Measurements from ENCODE around the gene ERAP2. TPM values are rescaled to one million over a fixed set of nuclear protein-coding genes. Genes with fewer than 3 reads are reported as not detected.
"Not testable (repeated sequence)": the region's sequence is repeated elsewhere in the genome, so short reads cannot be mapped to it uniquely, and the experiment has no call there.

Gene ERAP2
- total RNA-seq, 2 donors from 2014 or later = 5.5 to 5.9 TPM

DNA sequence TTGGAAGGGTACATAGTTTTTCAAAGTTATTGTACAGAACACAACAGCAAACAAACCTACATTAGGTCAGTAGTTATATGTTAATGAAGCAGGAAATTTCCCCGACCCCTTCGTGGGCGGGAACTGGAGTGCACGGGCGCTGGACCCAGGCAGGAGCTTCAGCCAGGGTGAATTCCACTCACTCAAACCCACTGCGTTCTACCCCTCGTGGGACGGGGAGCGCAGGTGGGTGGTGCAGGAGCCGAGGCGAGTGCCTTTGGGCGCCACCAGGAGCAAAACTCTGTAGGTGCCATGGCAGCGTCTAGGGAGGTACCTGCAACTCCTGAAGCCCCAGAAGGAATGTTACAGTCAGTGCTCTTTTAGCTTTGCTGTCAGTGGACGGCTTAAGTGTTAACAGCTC lies 39.0 kb upstream of the ERAP2 start:
- no peaks in the 10 kb centered on the region for H3K36me3 ChIP-seq
- TF ChIP-seq, protein P1, sequence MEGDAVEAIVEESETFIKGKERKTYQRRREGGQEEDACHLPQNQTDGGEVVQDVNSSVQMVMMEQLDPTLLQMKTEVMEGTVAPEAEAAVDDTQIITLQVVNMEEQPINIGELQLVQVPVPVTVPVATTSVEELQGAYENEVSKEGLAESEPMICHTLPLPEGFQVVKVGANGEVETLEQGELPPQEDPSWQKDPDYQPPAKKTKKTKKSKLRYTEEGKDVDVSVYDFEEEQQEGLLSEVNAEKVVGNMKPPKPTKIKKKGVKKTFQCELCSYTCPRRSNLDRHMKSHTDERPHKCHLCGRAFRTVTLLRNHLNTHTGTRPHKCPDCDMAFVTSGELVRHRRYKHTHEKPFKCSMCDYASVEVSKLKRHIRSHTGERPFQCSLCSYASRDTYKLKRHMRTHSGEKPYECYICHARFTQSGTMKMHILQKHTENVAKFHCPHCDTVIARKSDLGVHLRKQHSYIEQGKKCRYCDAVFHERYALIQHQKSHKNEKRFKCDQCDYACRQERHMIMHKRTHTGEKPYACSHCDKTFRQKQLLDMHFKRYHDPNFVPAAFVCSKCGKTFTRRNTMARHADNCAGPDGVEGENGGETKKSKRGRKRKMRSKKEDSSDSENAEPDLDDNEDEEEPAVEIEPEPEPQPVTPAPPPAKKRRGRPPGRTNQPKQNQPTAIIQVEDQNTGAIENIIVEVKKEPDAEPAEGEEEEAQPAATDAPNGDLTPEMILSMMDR (IDR thresholded peaks at IDR 0.05) = no peak
- no peak overlapping the region for H3K4me3 ChIP-seq
- DNase-seq (ENCODE audit: low spot score) = no peak
- H3K4me1 ChIP-seq = no peaks in the 10 kb centered on the region
- no peaks in the 10 kb centered on the region for H3K27me3 ChIP-seq
- H3K27ac ChIP-seq = no peak overlapping the region
- no peaks in the 10 kb centered on the region for H3K9me3 ChIP-seq

DNA sequence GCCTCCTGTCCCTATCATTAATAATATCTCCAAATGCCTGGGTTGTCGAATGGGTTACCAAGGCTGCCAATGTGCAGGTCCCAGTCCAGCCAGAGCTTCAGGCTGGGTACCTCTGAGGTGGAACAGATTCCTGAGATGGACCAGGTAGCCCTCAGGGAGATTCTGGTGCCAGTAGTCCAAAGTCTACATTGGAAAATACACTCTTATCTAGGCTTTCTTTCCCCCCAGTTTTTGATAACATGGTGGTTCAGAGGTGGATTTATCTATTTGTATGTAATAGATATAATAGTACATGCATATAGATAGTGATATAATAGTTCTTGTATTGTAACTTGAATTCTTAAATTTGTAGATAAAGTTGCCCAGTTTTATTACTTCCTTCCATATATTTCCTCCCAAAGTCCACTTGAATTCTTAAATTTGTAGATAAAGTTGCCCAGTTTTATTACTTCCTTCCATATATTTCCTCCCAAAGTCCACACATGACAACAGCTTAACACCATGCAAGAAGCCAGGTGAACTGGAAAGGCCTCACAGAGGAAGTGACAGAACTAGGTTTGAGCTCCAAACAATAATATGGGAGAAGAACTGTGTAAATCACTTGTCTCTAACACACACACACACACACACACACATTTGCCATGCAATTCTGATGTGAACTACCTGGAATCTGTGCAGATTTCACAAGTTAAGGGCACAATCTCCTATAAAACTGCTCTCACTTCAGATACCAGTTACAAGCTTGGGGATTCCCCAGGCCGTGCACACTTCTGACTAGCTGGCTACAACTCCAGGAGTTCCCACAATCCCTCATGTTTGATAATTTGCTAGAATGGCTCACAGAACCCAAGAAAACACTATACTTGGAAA lies 37.9 kb upstream of the ERAP2 start:
- Histone ChIP-seq H3K27ac (no peak overlapping the region), H3K4me3 (no peak overlapping the region), H3K27me3 (no peaks in the 10 kb centered on the region), H3K4me1 (no peaks in the 10 kb centered on the region), H3K36me3 (no peaks in the 10 kb centered on the region), H3K9me3 (no peaks in the 10 kb centered on the region)
- TF ChIP-seq, protein P1 (IDR thresholded peaks at IDR 0.05) = no peak
- DNase-seq (ENCODE audit: low spot score) = no peak

DNA sequence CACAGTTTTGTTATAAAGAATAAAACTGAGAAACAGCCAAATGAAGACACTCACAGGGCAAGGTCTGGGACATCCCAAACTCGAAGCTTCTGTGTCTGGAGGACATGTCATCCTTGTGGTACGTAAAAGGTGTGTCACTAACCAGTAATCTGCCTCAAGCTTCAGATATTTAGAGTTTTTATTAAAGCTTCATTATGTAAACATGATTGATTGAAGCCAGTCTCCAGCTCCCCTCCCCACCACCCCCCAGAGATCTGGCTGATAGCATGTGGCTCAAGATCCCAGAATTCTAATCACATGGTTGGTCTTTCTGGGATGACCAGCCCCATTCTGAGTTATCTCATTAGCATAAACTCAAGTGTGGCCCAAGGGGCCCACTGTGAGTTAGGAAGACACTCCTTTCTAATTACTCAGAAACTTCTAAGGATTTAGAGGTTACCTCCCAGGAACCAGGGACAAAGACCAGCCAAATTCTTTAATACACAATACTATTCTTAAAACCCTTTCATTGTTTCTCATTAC lies 37.2 kb upstream of the ERAP2 start:
- H3K27ac ChIP-seq = no peak overlapping the region
- no peak for DNase-seq (ENCODE audit: low spot score)
- H3K4me1 ChIP-seq = no peaks in the 10 kb centered on the region
- H3K9me3 ChIP-seq = no peaks in the 10 kb centered on the region
- no peaks in the 10 kb centered on the region for H3K36me3 ChIP-seq
- no peaks in the 10 kb centered on the region for H3K27me3 ChIP-seq
- TF ChIP-seq, protein P1 (IDR thresholded peaks at IDR 0.05) = no peak
- no peak overlapping the region for H3K4me3 ChIP-seq

DNA sequence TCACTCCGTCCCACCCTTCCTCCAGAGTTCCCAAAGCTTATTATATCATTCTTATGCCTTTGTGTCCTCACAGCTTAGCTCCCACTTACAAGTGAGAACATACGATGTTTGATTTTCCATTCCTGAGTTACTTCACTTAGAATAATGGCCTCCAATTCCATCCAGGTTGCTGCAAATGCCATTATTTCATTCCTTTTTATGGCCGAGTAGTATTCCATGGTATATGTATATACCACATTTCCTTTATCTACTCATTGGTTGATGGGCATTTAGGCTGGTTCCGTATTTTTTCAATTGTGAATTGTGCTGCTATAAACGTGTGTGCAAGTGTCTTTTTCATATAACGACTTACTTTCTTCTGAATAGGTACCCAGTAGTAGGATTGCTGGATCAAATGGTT lies 34.4 kb upstream of the ERAP2 start:
- not testable (repeated sequence) for H3K4me1 ChIP-seq; H3K27ac ChIP-seq; DNase-seq (ENCODE audit: low spot score); H3K36me3 ChIP-seq; H3K4me3 ChIP-seq; H3K27me3 ChIP-seq; H3K9me3 ChIP-seq

DNA sequence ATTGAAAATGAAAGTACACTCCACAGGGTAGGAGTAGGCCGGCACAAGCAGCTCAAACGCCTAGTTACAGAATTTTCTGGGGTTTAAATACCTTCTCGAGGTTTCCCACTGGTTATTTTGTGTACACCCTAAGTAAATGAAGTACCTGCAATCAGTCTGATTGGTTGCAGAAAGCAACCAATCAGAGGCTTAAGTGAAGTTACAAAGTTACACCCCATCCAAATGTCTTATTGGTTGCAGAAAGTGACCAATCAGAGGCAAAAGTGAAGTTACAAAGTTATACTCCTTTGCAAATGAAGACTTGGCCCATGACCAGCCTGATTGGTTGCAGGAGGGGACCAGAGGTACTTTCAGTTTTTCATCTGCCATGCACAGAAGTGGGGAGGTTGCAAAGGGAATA lies 33.2 kb upstream of the ERAP2 start:
- no peaks in the 10 kb centered on the region for H3K9me3 ChIP-seq
- no peak for DNase-seq (ENCODE audit: low spot score)
- no peaks in the 10 kb centered on the region for H3K36me3 ChIP-seq
- H3K4me1 ChIP-seq = no peaks in the 10 kb centered on the region
- no peak overlapping the region for H3K27ac ChIP-seq
- H3K4me3 ChIP-seq = no peak overlapping the region
- TF ChIP-seq, protein P1 (IDR thresholded peaks at IDR 0.05) = no peak
- no peaks in the 10 kb centered on the region for H3K27me3 ChIP-seq

DNA sequence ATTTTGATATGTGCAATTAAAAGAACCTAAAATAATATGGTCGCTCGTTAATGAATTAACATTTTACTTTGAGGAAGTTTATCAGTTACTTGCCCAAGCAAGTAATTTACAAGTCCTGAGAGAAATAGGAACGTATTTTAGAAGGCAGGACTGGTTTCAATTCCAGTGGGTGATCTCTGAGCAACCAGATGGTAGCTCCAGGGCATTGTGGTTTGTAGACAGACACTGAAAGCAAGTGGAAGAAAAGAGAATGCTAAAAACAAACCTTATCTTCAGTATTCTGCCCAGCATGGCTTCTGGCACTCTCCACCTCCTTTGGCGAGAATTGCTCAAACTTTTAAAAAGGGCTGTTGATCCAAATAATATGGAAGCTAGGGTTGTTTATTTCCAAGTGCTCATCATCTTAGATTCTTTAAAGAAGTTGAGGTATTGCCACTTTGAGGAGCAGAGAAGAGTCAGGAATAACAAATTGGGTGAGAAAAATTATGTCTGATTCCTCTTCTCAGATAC lies 31.8 kb upstream of the ERAP2 start:
- H3K9me3 ChIP-seq = peaks cover 0 to 4% of the 10 kb centered on the region in 2 donors
- H3K4me1 ChIP-seq = no peaks in the 10 kb centered on the region

More for the DNA sequence above, 31.8 kb upstream of the ERAP2 start:
- TF ChIP-seq, protein P1 (IDR thresholded peaks at IDR 0.05) = no peak
- Histone ChIP-seq H3K36me3 (no peaks in the 10 kb centered on the region), H3K27ac (no peak overlapping the region), H3K4me3 (no peak overlapping the region), H3K27me3 (no peaks in the 10 kb centered on the region)
- DNase-seq (ENCODE audit: low spot score) = no peak

All from right atrium auricular region (tissue), 2 donors.